Measurements from ENCODE around the gene TRAK1. TPM values are rescaled to one million over a fixed set of nuclear protein-coding genes. Genes with fewer than 3 reads are reported as not detected.

Gene TRAK1
- total and polyA plus RNA-seq, 10 of the 15 experiments (the other 5 are each of a cell fraction or from before 2014, with no cell fraction given): 6.6 to 46.2 (median 23.7) TPM

GRCh38 chr3:42094691-42095391, 3.7 kb downstream of the TRAK1 start:
- ChIA-PET POLR2A (interaction anchor here (0.8 to 2.4 kb wide), 6 partner anchors 10 to 79 kb away, joined by 3 to 14 read pairs (median 4); no protein-coding TSS in a partner anchor), RAD21 (ENCODE audit: unreplicated experiment) (interaction anchor here (1.2 to 3.1 kb wide), 7 partner anchors 23 to 198 kb away, joined by 4 to 23 read pairs (median 4); no protein-coding TSS in a partner anchor), SMC1A (ENCODE audit: uncharacterized antibody, unreplicated experiment) (interaction anchor here (0.6 to 4.2 kb wide), 15 partner anchors 25 to 274 kb away, joined by 3 to 35 read pairs (median 4); no protein-coding TSS in a partner anchor), CTCF (interaction anchor here (1.2 to 2.3 kb wide), 6 partner anchors 9 to 348 kb away, joined by 3 to 8 read pairs (median 5); no protein-coding TSS in a partner anchor)
- peak overlapping the region; percentile 78 for H3K27ac ChIP-seq (ENCODE audit: control insufficient read depth, insufficient read depth)
- ATAC-seq: no peak; the same call in 2 of the 3 replicates
- WGBS (ENCODE audit: insufficient coverage, insufficient replicate concordance, low lambda C conversion rate, missing lambda C conversion rate): 46% methylated on average over 4 of the region's 4 CpGs
- in situ Hi-C loops (cut with MboI): no loop called here
- H3K9ac ChIP-seq (ENCODE audit: control insufficient read depth, insufficient read depth, low read length): no peak overlapping the region; the same call in 1 of the 2 replicates
- no peak for DNase-seq (ENCODE audit: low read depth, low spot score)
- TF ChIP-seq ESRRA (IDR thresholded peaks at IDR 0.05; ENCODE audit: low read length) (no peak), RELA (IDR thresholded peaks at IDR 0.05; ENCODE audit: borderline replicate concordance, partially characterized antibody) (no peak), IRF4 (IDR thresholded peaks at IDR 0.05; ENCODE audit: low read depth, low read length) (no peak), ZBTB40 (IDR thresholded peaks at IDR 0.05; ENCODE audit: borderline replicate concordance) (no peak), SIN3A (IDR thresholded peaks at IDR 0.05; ENCODE audit: low read depth, low read length) (no peak)
- TF ChIP-seq, protein P1, sequence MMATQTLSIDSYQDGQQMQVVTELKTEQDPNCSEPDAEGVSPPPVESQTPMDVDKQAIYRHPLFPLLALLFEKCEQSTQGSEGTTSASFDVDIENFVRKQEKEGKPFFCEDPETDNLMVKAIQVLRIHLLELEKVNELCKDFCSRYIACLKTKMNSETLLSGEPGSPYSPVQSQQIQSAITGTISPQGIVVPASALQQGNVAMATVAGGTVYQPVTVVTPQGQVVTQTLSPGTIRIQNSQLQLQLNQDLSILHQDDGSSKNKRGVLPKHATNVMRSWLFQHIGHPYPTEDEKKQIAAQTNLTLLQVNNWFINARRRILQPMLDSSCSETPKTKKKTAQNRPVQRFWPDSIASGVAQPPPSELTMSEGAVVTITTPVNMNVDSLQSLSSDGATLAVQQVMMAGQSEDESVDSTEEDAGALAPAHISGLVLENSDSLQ (IDR thresholded peaks at IDR 0.05): 0 out of 2 replicates have a peak, but pooled peaks have one; percentile 23
- H3K27me3 ChIP-seq (replicated peaks in 1 of 2; ENCODE audit: control insufficient read depth in 2 of 2, insufficient read depth in 2 of 2, low read length in 1 of 2): no peaks in the 10 kb centered on the region
- peaks cover 18% of the 10 kb centered on the region for H3K9me3 ChIP-seq (replicated peaks; ENCODE audit: control insufficient read depth, insufficient read depth, low read length)
- peaks cover 32% of the 10 kb centered on the region for H3K79me2 ChIP-seq (ENCODE audit: control insufficient read depth, insufficient read depth, low read length)
- BruUV-seq (replicated peaks): no TSS peak
- no peaks in the 10 kb centered on the region for H4K20me1 ChIP-seq (ENCODE audit: control insufficient read depth, insufficient read depth)
- no peak for FAIRE-seq
- H3K4me1 ChIP-seq (ENCODE audit: control insufficient read depth, insufficient read depth, low read length): peaks cover 60% of the 10 kb centered on the region
- intact Hi-C loops (cut with micrococcal nuclease; ENCODE audit: unreplicated experiment): loop anchor here (5.0 to 10.0 kb wide), 2 partner anchors 133 to 880 kb away; partner anchors contain the start of gene ULK4
- peaks cover 12 to 25% of the 10 kb centered on the region in 2 experiments for H3K36me3 ChIP-seq (ENCODE audit: control insufficient read depth in 2 of 2, insufficient read depth in 2 of 2, low read length in 1 of 2)
- no peak overlapping the region for H2AFZ ChIP-seq (ENCODE audit: control insufficient read depth, low read depth, low read length)
- no peak overlapping the region for H3K4me3 ChIP-seq
- peak overlapping the region; percentile 75 for H3K4me2 ChIP-seq (ENCODE audit: control insufficient read depth, insufficient read depth)

Data from GM12878 (cell line).